ENCODE measurements around the gene DLGAP3. TPM values are rescaled to one million over a fixed set of nuclear protein-coding genes. Genes with fewer than 3 reads are reported as not detected.

DLGAP3 gene
- total RNA-seq, 1 experiment from 2014 or later: 0.02 TPM

- DNase-seq (ENCODE audit: extremely low read depth, low read depth): no peak
Observed at GRCh38 chr1:34869760-34870159, 59.7 kb downstream of the DLGAP3 start.

DNA sequence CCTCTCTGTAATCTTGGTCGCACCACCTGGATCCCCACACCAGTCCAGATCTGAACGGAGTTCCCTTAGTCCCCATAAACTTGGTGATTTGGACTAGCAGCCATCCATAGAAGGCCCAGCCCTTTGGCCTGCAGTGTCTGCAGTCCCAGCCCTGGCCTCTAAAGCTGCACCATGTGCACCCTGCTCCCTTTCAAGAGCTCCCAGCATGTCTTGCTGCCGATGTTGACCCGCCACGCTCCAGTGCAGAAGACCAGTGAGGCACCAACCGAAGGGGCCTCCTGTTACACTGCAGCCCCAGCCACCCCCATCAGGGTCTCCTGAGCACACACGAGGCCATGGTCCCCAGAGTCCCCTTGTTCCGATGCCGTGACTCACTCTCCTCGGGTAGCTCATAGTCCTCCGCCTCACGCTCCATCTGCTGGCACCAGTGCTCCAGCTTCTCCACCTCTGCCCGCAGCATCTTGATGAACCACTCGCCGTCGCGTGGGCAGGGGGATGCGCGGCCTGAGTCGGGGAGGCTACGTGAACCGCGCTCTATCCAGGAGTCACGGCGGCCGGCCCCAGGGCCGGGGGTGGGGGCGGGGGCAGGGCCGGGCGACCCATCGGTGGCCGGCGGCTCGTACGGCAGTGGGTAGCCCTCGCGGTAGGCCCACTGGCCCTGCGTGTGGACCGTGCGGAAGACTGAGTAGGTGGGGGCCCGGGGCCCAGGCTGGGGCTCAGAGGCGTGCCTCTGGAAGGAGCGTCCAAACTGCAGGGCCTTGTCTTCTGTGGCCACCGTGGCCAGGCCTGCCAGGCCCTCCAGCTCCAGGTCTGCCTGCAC lies 61.0 kb downstream of the DLGAP3 start:
- DNase-seq (ENCODE audit: extremely low read depth, low read depth): no peak

- DNase-seq (ENCODE audit: extremely low read depth, low read depth): no peak
Observed at GRCh38 chr1:34867415-34867814, 62.0 kb downstream of the DLGAP3 start.

DNA sequence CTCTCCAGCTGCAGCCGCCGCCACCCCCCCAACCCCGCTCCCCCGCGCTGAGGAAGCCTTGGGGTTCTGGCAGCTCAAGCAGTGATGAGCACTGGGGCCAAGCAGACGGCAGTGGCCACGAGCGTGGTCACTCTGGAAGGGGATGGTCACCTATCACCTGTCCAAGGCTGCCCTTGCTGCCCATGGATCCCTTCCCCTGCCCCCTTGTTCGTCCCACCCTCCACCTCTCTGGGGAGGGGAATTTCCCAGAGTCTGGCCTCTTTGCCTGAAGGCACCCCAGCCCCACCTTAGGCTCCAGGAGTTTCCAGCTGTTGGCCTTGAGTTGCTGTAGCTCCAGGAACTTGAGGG lies 62.7 kb downstream of the DLGAP3 start:
- DNase-seq (ENCODE audit: extremely low read depth, low read depth): no peak

DNA sequence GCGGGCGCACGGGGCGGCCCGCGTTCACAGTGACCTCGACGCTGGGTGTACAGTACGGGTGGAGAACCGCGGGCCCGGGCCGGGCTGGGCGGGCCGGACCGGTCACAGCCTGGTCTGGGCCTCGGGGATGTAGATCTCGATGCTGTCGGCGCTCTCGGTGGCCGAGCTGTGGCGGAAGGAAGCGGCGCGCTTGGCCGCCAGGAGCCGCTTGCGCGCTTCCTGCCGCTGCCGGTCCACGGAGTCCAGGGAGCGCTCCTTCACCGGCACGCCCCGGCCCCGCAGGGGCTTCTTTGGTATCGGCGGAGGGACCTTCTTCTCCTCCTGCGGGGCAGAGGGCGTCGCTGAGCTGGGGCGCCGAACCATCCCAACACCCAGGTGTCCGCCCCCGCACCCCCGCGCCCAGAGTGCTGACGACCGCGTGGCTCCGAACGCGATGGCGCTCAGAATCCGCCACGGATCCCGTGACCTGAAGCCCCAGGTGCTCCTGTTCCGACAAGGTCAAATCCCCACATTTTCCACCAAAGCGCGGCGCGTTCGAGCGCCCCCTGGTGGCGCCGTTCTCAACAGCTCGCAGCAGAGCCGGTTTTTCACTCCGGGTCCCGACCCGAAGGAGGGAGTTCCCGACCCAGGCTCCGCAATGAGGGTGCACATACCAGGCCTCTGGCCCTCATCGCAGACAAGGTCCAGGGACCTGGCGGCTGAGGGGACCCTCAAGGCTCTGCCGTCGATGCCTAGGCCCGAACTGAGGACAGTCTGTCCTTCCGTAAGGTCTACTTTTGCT lies 63.3 kb downstream of the DLGAP3 start:
- peak; percentile 51 for DNase-seq (ENCODE audit: extremely low read depth, low read depth)

DNA sequence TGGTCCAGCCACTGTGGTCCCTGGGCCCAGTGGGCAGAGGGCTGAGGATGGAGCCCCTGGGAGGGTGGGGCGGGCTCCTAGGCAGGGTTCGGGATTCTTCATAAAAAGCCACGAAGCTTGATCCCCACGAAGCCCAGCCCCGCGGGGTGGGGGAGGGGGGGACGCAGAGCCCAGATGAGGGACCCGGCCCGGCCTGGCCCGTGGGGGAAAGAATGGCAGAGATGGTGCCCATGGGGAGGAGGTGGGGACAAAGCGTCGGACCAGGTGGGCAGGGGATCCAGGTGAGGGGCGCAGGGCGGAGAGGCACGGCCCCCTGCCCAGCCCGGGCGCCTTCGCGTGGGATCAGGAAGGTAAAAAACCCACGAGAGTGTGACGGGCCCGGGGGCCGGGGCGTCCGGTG lies 63.9 kb downstream of the DLGAP3 start:
- DNase-seq (ENCODE audit: extremely low read depth, low read depth): no peak

GRCh38 chr1:34864759-34865158 lies 64.7 kb downstream of the DLGAP3 start:
- no peak for DNase-seq (ENCODE audit: extremely low read depth, low read depth)

DNA sequence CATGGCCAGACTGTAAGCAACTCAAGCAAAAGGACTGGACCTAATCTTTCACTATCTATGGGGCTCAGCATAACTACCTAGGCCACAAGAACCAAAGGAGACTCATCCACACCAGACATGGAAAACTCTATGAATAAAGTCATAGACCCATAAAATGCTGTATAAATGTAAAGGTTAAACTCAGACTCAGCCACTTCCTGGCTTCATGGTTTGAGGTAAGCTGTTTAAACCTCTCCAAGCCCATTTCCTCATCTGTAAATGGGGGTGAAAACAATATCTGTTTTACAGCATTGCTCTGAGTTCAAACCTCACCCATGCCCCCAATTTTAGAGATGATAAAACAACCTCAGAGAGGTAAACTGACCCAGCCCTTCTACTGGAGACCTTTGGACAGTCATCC lies 65.9 kb downstream of the DLGAP3 start:
- no peak for DNase-seq (ENCODE audit: extremely low read depth, low read depth)

- DNase-seq (ENCODE audit: extremely low read depth, low read depth): peak; percentile 90
Observed at GRCh38 chr1:34859446-34860200, 69.8 kb downstream of the DLGAP3 start, which contains the start of gene SMIM12. Gene SMIM12, minus strand, starts transcription at chr1:34859749. Its CDS starts 3,772 bp downstream, at chr1:34855977.

DNA sequence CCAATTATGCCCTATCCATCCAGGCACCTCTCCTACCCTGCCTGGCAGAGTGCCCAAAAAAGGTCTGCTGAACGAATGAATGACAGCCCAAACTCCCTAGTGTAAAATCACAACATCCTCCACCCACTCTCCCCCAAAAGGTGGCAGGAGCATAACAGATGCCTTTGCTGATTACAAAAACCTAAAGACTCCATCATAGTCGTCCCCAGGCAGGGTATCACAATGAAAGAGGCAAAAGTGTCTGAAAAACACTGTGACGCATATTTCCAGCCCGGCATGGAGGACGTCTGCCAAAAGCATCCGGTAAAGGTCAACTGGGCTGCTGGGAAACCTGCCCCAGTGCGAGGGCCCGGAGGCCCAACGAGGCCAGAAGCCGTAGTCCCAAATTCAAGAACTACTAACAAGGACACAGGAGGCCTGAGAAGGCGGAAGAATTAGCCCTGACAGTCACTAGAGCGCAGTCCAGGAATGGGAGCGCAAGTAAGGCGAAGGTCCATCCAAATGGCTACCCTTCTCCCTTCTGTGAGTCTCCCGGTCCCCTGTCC lies 70.5 kb downstream of the DLGAP3 start:
- DNase-seq (ENCODE audit: extremely low read depth, low read depth): no peak

DNA sequence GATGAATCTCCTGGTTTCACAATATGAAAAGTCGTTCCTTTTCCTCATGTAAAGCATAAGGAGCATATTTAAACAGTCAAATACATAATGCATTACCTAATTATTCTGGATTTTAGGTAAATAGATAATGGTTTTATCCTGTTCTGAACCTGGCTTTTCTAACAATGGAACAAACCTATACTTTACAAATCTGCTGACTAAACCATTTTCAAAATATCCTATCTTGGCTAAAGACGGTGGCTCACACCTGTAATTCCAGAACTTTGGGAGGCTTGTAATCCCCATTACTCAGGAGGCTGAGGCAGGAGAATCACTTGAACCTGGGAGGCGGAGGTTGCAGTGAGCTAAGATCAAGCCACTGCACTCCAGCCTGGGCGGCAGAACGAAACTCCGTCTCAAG lies 72.8 kb downstream of the DLGAP3 start:
- no peak for DNase-seq (ENCODE audit: extremely low read depth, low read depth)

- DNase-seq (ENCODE audit: extremely low read depth, low read depth): peak; percentile 90
Observed at GRCh38 chr1:34852677-34853217, 76.7 kb downstream of the DLGAP3 start.

DNA sequence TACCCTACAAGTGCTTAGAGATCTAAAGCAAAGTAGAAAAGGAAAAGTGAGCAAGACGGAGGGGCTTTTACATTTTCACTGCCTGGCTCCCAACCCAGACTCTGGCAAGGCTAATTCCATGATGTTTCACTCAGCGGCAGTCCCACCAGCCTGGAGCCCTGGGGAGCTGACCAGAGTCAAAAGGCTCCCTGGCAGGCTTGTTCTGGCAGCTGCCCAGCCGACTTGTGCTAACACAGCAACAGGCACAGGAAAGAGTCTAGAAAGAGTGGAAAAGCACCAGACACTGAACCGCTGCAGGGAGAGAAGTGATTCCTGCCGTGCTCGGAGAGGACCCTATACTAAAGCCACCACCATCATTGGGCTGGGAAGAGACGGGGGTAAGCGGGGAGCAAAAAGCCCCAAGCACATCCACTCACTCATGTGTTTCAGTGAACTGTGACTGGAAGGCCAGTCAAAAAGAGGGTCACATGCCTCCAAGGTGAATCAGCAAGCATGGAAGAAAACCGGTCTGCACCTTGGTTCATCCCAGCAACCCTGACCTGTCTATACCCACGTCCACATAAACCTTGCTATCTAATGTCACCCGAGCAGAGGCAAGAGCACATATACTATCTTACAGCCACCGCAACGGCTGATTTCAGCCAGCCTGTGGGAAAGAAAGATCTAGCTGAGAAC lies 77.9 kb downstream of the DLGAP3 start:
- no peak for DNase-seq (ENCODE audit: extremely low read depth, low read depth)

GRCh38 chr1:34850382-34850781 lies 79.1 kb downstream of the DLGAP3 start:
- no peak for DNase-seq (ENCODE audit: extremely low read depth, low read depth)

DNA sequence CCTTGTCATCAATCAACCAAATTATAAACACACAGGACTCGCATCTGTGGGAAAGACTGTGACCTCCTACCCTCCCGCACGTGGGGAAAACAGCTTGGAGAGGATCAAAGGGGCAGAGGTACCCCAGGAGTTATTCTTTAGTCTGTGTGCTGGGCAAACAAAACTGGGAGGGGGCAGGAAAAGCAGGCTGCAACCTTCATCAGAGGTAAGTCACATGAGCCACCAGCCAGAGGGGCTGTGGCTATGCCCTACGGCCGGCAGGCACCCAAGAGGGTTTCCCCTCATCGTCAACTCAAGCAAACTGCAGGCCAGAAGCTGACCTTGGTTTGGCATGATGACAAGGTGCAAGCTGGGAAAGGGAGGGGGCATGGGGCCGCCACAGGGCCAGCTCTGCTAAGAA lies 82.4 kb downstream of the DLGAP3 start:
- no peak for DNase-seq (ENCODE audit: extremely low read depth, low read depth)

- DNase-seq (ENCODE audit: extremely low read depth, low read depth): no peak
Observed at GRCh38 chr1:34846265-34846664, 83.2 kb downstream of the DLGAP3 start.

DNA sequence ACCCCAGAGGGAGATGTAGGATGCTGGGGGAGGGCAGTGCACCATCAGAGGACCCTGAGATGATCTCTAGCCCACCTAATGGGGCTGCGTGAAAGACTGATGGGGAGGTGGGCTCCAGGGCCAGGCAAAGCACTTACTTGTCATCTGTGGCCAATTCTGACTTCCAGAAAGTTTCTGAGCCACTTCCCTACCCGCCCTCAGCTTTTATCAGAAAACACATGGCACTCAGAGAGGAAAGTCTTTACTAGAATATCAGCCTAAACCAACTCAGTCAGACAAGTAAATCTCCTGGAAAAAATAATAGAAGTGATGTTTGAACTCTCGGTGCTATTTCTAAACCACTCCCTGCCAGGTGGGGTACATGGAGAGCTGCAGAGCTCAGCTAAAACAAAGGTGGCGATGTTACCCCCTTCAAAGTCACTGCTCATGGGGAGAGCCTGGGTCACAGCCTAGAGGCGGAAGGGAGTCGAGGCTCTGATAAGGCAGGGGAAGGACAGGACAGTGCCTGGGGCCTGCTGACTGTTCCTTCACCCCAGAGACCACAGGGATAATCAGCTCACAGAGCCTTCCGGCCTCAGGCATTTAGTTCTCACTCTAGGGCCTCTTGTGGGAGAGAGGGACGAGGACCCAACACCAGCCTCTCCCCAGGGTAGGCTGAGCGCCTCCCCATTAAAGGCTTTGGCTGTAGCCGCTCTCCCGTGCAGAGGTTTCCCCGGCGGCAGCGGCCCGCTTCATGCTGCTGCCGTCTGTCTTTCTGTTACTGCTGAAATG lies 84.1 kb downstream of the DLGAP3 start:
- no peak for DNase-seq (ENCODE audit: extremely low read depth, low read depth)

DNA sequence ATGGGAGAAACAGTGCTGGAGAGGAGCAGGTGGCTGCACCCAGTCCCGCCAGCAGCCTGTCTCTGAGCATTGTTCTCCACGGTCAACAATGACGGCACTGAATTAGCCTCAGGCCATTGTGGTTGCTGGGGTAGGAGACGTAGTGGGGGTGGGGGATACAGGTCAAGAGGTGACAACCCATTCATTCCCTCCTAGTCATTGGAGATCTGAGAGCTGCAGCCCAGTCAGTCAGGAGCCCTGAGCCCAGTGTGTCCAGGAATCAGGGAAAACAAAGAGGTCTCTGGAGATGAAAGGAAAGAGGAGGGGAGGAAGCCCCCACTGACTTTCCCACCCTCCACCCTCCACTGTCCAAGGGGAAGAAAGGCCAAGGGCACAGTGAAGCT lies 85.2 kb downstream of the DLGAP3 start:
- no peak for DNase-seq (ENCODE audit: extremely low read depth, low read depth)

All from NCI-H460 (cell line).